Spleen (tissue), 7 donors: Measurements from ENCODE around the gene TSSC4.

Source experiments
- CTCF ChIP-seq, 11 experiments: fragments of 200-600 bp in 7 of 11; fragments of 450-650 bp in 4 of 11; sonication (generic) in 4 of 11; IDR thresholded peaks in 8 of 11; conservative IDR thresholded peaks in 3 of 11; 1 replicate in 7 of 11; 2 replicates in 4 of 11; pipeline versions ENCODE4 v1.4.0 to v1.8.0; 2016 to 2021; ENCODE audit warnings: antibody characterized with exemption in 11 of 11, inconsistent platforms in 4 of 11, mild to moderate bottlenecking in 1 of 11
- POLR2A ChIP-seq, 3 donors: fragments of 450-650 bp; IDR thresholded peaks; one replicate each; pipeline ENCODE4 v1.5.1; 2017; ENCODE audit warnings: antibody characterized with exemption in 3 of 3, mild to moderate bottlenecking in 1 of 3
- donor health status: DM: no; HTN: no; CAD: no; lungs with moderate emphysema.
- donor health status: DM: no; HTN: no; CAD: no.
- donor health status: DM: no; HTN: no; CAD: no.

GRCh38 chr11:2395211-2395730 lies 5.3 kb upstream of the TSSC4 start:
- no peak for TF ChIP-seq CTCF (IDR thresholded peaks at IDR 0.05 in 8 of 11, conservative IDR thresholded peaks at IDR 0.05 in 3 of 11)
- no peak for TF ChIP-seq POLR2A (IDR thresholded peaks at IDR 0.05)
